Activated T-cell treated with anti-CD3 and anti-CD28 coated beads, Interleukin-2, amount 50 U/mL, for 48 hours (primary cell): ENCODE results near the gene CFAP69.
"Not testable (repeated sequence)": the region's sequence is repeated elsewhere in the genome, so short reads cannot be mapped to it uniquely, and the experiment has no call there.

Source experiments
- DNase-seq, 2 experiments: peaks; one replicate each; pipeline ENCODE4 v3.0.0-alpha.2; 2020

Gene CFAP69

GRCh38 chr7:90272242-90272641 is 27.3 kb downstream of the CFAP69 start:
- DNase-seq = no peak

GRCh38 chr7:90274161-90274560 is 29.2 kb downstream of the CFAP69 start:
- DNase-seq = no peak

GRCh38 chr7:90276033-90276728 is 31.2 kb downstream of the CFAP69 start:
- DNase-seq = no peak

- no peak for DNase-seq
These were observed 43.2 kb downstream of the CFAP69 start for GRCh38 chr7:90288154-90288553.

GRCh38 chr7:90290244-90291113 is 45.5 kb downstream of the CFAP69 start:
- no peak for DNase-seq

- DNase-seq = no peak
These were observed 53.4 kb downstream of the CFAP69 start for GRCh38 chr7:90298145-90299038.

GRCh38 chr7:90303241-90303640 is 58.3 kb downstream of the CFAP69 start:
- DNase-seq = no peak

- DNase-seq = no peak
These were observed 64.9 kb downstream of the CFAP69 start for GRCh38 chr7:90309872-90310271.

- no peak for DNase-seq
These were observed 66.2 kb downstream of the CFAP69 start for GRCh38 chr7:90311175-90311574.

GRCh38 chr7:90312745-90313144 is 67.8 kb downstream of the CFAP69 start:
- DNase-seq = no peak

GRCh38 chr7:90313907-90314306 is 68.9 kb downstream of the CFAP69 start:
- no peak for DNase-seq

GRCh38 chr7:90320014-90320413 is 75.0 kb downstream of the CFAP69 start:
- no peak for DNase-seq

GRCh38 chr7:90320418-90320800 is 75.4 kb downstream of the CFAP69 start:
- no peak for DNase-seq

GRCh38 chr7:90320801-90321494 is 76.0 kb downstream of the CFAP69 start, which contains the start of gene FAM237B:
TSS of gene FAM237B (minus strand) at chr7:90321304. CDS start at chr7:90319748, 1,556 bp downstream.
- DNase-seq = peak in 1 of 2 experiments; percentile 30

GRCh38 chr7:90322837-90323236 is 77.9 kb downstream of the CFAP69 start:
- no peak for DNase-seq

GRCh38 chr7:90326500-90326899 is 81.5 kb downstream of the CFAP69 start:
- no peak for DNase-seq

- no peak for DNase-seq
These were observed 89.3 kb downstream of the CFAP69 start for GRCh38 chr7:90334193-90334843.

GRCh38 chr7:90334926-90335325 is 90.0 kb downstream of the CFAP69 start:
- DNase-seq = not testable (repeated sequence)

- DNase-seq = no peak
These were observed 92.1 kb downstream of the CFAP69 start for GRCh38 chr7:90337106-90337505.

- DNase-seq = no peak
These were observed 100.0 kb downstream of the CFAP69 start for GRCh38 chr7:90345016-90345415.

- peak; percentile 24 to 28 for DNase-seq
These were observed 100.8 kb downstream of the CFAP69 start for GRCh38 chr7:90345595-90346335.
